Right lobe of liver (tissue), 4 donors: ENCODE measurements around the gene TTC23.

Source experiments
- POLR2A ChIP-seq: fragments of 450-650 bp; IDR thresholded peaks from one replicate; pipeline ENCODE4 v1.6.1; 2017; ENCODE audit warnings: antibody characterized with exemption, mild to moderate bottlenecking
- TF ChIP-seq, protein P1 (sequence below), 4 donors: fragments of 200-600 bp in 3 of 4; fragments of 450-650 bp in 1 of 4; IDR thresholded peaks; one replicate each; pipeline versions ENCODE4 v1.5.1 to v1.8.0; 2016 to 2022; ENCODE audit warnings: antibody characterized with exemption in 4 of 4, mild to moderate bottlenecking in 2 of 4
- donor health status: DM: no; HTN: no; CAD: no.
- donor health status: DM: no; HTN: no; CAD: no.
- donor health status: DM: no; HTN: yes; CAD: no.

DNA sequence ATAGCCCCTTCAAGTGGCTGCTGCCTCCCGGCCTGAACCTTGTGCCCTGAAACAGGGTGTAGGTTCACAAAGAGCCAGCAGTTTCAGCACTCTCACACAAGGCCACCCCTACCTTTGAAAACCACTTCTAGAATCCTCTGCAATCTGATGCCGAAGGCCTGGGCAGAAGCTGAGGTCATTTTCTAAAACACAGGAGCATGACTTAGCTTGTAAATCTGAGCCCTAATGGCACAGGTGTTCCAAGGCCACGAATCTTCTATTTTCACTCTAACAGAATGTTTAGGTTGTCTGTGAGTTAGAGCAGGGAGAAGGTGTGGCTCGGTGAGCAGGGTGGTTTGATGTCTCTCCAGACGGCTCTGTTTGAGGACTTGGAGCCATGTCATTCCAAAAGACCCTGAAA is 82.2 kb downstream of the TTC23 start:
- no peak for TF ChIP-seq POLR2A
- TF ChIP-seq, protein P1, sequence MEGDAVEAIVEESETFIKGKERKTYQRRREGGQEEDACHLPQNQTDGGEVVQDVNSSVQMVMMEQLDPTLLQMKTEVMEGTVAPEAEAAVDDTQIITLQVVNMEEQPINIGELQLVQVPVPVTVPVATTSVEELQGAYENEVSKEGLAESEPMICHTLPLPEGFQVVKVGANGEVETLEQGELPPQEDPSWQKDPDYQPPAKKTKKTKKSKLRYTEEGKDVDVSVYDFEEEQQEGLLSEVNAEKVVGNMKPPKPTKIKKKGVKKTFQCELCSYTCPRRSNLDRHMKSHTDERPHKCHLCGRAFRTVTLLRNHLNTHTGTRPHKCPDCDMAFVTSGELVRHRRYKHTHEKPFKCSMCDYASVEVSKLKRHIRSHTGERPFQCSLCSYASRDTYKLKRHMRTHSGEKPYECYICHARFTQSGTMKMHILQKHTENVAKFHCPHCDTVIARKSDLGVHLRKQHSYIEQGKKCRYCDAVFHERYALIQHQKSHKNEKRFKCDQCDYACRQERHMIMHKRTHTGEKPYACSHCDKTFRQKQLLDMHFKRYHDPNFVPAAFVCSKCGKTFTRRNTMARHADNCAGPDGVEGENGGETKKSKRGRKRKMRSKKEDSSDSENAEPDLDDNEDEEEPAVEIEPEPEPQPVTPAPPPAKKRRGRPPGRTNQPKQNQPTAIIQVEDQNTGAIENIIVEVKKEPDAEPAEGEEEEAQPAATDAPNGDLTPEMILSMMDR (IDR thresholded peaks at IDR 0.05), result no peak
